Measurements from ENCODE around the gene RIC8B.

The RIC8B gene

DNA sequence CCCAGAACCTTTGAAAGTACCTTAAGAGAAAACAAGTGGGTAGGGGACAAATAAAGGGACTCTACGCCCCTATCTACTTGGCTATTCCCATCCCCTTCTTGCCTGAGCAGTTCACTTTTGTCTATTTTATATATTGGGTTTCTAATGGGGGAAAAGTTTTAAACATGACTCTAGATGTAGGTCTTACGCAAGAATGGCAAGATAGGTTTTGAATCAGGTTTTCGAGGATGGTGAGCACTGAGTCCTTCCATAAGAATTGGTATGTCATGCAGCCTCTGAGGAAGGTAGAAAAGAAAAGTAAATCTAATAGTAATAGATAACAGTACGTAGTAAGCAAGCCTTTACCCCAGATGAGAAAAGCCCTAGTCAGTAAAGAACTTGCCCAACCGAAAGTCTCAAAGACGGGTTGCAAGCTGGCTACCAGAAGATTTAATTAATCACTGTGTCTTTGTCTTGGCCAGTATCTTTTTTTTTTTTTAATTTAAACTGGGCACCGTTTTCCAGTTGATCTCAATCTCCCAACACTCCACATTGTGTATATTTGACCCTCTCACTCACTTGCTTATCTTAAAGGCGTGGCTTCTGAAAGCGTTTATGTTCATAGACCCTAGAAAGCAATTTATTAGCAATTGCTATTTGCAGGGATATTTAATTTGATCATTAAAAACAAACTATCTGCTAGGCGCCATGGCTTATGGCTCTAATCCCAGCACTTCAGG, 94.7 kb downstream of the RIC8B start:
- no peak for DNase-seq (ENCODE audit: low spot score)

DNA sequence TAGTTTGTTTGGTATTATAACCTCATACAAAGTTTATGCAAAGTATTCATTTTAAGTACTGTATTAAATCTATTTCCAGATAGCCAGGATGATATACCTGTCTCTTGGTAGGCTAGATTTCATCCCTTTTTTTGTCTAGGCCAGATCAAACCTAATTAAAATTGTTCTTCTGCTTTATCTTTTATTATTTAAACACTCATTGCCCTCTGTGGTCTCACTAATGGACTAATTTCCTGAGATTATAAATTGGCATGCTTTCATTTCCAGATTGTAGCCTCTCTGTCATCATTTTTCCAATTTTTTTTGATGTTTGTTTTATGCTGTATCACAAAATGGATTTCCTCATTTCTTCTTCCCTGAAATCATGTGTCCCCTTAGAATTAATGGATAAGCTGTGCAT, 95.6 kb downstream of the RIC8B start:
- no peak for DNase-seq (ENCODE audit: low spot score)

DNA sequence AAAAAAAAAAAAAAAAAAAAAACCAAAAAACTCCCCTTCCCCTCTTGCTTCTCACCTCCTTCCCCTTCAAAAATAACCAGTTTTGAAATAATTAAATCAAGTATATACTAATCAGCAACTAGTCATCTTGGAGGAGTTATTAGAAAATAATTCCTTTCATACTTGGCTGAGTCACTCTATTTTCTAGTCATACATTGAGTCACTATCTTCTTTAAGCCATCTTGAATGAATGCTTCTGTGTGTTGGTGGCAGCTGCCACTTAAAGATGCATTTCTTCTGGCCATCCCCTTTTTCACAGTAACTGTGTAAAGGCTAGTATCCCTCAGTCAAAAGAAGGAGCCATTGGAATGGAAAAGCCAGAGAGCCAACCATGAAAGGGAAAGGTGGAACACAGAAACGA, 97.0 kb downstream of the RIC8B start:
- no peak for DNase-seq (ENCODE audit: low spot score)

DNA sequence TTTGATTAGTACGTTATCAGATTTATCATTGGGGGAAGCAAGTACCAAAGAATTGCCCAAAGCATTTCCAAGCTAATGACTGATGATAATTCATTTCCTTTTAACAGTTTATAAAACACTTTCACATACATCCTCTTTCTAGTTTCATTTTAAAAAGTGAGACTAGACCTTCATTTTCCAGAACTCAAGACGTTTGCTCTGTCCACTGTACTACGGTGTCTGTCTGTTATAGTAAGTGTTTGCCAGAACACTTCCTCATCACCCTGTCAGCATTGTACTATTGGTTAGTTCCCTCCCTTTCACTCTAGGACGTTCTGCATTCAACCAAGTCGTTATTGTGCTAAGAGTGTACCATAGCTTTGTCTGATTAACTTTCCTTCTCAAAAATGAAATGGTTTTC, 99.5 kb downstream of the RIC8B start:
- DNase-seq (ENCODE audit: low spot score) = no peak

DNA sequence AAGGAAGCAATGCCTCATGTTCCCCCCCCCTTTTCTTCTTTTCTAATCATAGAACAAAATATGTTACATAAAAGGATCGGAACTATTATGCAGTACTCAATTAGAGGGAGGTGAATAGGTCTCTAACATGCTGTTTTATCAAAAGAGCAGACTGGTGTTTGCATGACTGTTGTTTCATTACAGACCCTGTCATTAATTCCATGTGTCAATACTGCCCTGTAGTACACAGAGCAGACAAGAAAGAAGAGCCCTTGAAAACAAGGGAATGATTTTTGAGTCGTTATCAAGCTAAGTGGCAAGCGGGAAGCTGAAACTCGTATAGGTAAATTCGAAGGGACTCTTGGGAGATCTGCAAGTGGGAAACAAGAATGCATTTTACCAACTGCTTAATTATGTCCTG, 104.3 kb downstream of the RIC8B start:
- DNase-seq (ENCODE audit: low spot score) = no peak

DNA sequence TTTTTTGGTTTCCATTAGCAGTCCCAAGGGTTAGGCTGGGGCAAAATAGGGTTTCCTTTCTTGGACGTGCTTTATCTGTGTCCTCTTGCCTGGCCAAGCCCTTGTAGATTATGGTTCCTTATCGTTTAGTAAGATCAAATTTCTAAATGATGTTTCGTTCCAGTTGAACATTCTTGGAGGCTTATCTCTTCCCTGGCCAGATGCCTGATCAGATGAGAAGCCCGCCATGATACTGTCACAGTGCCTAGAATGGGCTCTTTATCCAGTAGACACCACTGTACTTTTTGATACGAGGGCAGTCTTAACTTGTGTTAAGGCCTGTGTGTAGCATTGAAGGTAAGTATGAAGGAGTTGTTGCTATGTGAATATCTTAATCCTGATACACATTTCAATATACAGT, 105.1 kb downstream of the RIC8B start:
- DNase-seq (ENCODE audit: low spot score) = no peak

DNA sequence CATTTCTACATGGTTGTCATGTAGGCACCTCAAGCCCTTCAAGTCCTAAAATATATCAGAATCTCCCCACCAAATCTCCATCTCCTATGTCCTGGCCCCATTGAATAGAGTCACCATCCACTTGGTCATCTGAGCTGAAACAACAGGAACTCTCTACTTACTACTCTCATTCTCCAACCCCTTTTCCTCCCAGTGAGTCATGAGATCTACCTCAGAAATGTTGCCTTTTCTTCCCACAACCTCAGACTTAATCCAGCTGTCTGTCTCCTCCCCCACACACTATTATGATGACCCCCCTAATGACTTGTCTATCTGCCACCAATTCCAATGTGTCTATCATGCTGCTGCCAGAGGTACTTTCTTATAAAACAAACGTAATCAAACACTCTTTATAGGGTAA, 108.9 kb downstream of the RIC8B start:
- no peak for DNase-seq (ENCODE audit: low spot score)

DNA sequence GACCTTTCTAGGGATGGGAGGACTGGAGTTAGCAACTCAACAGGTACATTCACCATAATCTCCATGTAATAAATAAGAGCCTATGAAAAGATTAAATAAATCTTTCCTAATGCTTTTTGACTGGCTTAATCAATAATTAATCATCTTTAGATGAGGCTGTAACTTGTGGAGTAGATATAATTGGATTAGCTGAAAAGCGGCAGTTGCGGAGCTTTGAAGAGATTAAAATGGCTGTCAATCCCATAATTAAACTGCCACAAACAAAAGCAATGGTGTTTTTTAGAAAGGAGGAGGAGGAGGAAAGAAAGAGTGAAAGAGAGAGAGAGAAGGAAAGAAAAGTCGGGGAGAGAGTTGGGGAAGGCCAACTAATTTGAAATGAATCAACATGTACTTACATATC, 110.5 kb downstream of the RIC8B start:
- no peak for DNase-seq (ENCODE audit: low spot score)

DNA sequence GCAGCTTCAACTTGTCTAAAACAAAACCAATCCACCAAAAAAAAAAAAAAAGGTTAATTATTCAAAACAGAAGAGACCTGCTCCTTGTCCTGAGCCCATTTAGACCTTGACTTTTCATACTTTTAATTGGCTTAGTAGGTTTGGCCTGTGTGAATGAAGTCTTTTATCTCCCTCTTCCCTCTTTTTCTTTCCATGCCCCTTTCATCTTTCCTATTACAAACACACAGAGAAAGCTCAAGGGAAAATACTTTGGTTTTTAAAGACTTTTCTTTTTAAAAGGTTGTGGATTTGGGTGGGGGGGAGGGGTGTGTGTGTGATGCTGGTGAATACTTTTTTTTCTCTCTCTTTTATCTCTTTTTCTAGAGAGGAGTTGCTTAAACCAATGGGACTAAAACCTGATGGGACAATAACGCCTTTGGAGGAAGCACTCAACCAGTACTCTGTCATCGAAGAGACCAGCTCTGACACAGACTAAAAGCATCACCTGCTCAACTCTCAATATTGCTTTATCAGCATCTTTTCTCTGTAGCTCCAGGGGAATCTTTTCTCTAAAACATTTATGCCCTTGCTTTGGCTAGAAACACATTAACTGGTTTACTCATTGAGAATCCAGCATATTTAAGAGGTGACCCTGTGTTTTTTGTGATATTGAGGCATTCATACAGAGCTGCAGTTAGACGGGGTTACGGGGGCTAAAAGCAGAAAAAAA, 111.2 kb downstream of the RIC8B start:
- DNase-seq (ENCODE audit: low spot score) = no peak

DNA sequence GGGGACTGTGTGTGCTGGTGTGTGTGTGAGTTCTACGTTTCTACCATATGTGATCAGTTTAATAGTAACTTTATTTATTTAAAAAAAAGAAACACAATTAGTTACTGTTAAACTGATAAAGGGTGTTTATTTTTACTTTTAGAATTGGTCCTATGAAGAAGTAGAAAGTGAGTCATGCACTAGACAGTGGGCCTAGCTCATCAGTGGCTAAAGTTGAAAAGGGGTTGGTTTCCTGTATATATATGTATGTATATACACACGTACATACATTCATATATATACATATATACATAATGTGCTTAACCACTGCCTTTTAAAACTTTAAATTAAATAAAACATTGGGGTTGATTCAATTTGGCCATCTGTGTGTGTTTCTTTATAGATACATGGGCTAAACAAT, 112.5 kb downstream of the RIC8B start:
- no peak for DNase-seq (ENCODE audit: low spot score)

DNA sequence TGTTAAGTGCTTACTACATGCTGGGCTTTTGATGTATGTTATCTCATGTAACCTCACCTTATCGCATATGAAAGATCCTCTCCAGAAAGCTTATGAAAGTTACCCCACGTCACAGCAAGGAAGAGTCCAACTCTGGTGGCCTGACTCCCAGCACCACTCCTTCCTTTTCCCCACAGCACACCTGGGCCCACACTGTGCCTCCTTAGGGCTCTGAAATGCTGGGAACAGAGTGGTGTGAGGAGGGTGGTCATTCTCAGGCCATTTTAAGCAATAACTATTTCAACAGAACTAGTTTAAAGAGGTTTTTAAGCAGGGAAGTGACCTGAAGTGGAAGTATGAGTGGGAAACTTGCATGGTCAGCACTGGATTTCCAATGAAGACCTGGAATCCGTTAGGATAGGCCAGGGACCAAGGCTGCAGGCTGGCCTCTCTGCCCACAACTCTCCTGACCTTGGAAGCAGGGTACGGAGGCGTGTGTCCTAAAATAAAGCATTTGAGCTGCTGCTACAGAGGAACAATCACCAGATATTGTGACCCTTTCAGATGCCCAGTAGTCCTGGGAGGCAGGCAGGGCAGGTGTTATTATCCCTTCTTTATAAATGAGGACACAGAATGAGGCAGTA, 114.0 kb downstream of the RIC8B start:
- no peak for DNase-seq (ENCODE audit: low spot score)

DNA sequence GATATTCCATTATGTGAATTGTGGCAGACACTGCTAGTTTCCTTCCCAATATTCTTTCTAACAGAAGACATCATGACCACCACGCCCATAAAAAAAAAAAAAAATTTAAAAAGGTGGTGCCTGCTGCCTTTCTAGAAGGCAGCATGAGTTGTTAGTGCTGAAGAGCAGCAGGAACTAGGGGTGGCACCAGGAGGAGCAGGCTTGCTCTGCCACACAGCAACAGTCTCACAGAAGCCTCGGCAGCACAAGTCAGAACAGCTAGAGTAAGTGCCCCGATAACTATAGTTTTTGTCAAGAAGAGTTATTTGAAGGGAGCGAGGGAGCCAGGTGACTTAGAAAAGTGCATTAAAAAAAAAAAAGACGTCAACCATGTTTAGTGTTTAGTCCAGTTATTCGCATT, 114.8 kb downstream of the RIC8B start:
- DNase-seq (ENCODE audit: low spot score) = no peak

DNA sequence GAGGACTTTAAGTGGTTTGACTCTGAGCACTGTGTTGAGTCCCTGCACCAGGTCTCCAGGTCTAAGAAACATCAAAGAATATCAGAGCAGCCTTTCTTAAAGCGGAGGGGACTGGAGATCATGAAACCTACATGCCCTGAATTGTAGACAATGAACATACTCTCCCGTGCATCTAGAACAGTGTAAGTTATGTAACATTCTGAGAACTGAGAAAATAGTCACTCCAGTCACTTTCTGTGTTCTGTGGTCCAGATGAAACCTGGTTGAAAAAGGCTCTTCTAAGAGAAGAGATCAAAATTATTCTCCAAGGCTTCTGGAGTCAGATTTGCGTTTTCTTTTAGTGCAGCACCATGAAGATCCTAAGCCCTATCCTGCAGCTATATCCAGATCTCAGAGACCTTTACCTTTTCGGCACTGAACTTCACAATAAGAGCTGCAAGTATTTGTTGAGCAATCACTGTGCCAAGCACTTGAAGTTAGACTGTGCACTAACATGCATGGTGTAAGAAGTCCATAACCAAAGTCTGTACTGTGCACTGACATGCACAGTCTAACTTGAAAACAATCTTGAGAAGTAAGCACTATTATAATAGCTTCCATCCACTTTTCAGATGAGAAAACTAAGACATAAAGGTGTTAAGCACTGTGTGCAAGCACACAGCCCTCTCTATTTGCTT, 115.6 kb downstream of the RIC8B start:
- no peak for DNase-seq (ENCODE audit: low spot score)

DNA sequence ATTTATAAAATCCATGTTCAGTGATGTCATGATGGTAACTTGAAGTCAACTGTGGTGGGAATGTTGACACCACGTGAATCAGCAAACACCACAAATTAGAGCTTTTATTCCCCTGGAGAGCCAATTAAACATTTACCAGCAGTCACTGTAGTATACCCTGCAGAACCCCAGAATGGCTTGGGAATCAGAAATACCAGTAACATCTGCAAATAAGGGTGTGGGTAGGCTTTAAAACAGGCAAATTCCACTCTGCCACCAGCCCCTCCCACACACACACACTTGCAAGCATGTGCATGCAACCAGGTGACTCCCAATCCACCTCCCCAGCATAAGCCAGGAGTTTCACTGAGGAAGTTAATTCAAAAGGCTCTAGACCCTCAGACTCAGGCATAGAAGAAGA, 117.6 kb downstream of the RIC8B start:
- no peak for DNase-seq (ENCODE audit: low spot score)

DNA sequence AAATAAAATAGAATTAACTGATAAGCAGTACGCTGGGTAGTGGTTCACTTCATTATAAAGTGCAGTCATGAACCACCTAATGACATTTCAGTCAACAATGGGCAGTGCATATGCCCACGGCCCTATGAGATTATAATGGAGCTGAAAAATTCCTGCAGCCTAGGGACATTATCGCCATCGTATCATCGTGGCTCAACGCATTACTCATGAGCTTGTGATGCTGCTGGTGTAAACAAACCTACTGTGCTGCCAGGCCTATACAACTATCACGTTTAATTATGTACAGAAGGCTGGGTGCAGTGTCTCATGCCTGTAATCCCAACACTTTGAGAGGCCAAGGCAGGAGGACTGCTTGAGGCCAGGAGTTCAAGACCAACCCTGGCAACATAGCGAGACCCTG, 119.0 kb downstream of the RIC8B start:
- DNase-seq (ENCODE audit: low spot score) = no peak

DNA sequence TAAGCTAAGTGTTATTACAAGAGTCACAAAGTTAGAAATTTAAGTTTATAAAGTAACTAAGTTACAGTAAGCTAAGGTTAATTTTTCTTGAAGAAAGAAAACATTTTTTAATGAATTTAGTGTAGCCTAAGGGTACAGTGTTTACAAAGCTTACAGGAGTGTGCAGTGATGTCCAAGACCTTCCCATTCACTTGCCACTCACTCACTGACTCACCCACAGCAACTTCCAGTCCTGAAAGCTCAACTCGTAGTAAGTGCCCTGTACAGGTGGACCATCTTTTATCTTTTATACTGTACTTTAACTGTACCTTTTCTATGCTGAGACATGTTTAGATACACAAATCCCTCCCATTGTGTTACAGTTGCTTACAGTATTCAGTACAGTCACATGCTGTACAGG, 120.3 kb downstream of the RIC8B start:
- no peak for DNase-seq (ENCODE audit: low spot score)

DNA sequence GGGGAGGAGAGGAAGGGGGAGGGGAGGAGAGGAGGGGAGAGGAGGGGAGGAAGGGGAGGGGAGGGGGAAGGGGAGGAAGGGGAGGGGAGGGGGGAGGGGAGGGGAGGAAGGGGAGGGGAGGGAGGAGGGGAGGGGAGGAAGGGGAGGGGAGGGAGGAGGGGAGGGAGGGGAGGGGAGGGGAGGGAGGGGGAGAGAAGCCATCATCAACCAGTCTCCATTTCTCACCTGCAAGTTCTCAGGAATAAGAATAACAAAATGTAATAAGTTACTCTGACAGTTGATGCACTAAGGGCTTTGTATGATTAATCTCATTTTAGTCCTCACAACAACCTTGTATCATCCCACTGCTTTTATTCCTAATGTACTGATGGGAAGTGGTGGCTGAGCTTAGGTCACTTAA, 122.1 kb downstream of the RIC8B start:
- no peak for DNase-seq (ENCODE audit: low spot score)

DNA sequence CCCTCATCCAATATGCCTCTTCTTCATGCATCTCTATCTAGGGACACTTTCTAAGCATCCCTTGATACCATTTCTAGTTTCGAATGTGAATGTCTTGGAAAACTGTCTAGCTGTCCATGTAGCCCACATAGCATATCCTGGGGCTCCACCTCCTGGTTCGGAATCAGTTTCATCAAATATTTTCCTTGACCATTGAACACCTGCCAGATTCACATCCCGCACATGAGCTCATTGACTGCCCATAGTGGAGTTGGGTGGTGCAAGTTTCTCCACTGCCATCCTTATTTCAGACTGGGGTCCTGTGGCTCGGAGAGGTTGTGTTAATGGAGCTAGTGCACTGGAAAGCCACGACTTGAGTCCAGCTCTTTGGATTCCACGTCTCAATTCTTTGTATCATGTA, 122.6 kb downstream of the RIC8B start:
- DNase-seq (ENCODE audit: low spot score) = no peak

DNA sequence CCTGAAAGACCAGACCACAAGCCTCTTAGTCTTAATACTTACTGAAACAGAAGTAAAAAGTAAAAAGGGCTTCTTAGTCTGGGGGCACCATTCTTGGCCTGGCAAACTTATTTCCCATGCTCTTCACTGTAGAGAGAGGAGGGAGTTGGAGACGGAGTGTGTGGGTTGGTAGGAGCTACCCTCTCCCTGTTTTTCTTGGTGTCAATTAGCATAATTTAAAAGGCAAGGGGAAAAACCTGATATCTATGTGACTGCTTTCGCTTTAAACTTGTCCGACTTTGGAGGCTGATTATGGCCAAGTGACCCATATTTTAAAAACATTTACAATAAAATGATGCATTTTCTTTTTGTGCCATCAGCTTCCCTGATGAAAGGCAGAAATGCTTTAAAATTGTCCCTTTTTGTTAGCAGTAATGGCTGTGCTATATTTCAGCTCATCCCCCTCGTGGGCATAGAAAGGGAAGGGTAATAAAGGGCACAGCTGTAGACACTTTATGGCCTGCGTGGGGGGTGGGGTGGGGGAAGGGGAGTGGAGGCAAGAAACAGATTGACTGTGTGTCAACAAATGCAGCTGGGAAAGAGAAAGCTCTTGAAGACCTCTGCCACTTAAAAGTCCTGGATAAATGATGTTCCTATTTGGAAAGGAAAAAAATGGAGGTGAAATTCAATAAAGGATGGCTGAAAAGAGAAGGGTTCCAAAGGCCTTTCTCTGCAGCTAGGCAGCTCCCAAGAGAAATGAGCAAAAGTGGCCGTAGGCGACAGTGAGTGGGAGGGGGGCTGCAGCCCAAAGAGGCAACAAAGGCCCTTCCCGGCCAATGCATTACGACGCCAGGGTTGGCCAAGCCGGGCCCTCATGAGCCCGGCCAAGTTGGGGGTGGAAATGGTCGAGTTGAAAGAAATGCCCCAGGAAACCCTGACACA, 123.8 kb downstream of the RIC8B start:
- no peak for DNase-seq (ENCODE audit: low spot score)

DNA sequence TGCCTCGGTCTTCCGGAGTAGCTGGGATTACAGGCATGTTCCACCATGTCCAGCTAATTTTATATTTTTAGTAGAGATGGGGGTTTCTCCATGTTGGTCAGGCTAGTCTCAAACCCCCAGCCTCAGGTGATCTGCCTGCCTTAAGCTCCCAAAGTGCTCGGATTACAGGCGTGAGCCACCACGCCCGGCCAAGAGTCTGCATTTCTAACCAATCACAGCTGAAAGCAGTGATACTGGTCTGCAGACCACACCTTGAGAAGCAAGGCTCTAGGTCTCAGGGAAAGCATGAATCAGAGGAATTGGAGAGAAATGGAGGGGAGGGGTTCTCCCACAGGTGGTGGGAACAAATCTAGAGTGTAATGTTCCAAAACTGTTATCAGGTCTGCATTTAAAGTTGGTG, 126.1 kb downstream of the RIC8B start:
- DNase-seq (ENCODE audit: low spot score) = no peak

DNA sequence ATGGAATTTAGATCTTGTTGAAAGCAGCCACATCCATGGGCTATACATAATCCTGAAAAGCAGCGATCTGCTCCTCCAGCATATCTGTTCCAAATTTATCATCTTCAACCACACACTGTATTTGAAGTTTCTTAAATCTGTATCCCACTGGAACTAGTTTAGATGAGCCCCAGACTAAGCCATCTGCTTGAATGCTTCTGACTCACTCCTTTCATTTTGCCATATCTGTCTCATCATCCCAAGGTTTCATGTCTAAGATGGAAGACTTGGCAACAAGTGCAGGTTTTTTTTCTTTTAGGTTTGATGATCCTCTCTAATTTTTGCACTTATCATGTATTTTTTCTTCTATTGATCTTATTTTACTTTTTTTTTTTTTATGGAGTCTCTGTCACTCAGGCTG, 126.8 kb downstream of the RIC8B start:
- no peak for DNase-seq (ENCODE audit: low spot score)

DNA sequence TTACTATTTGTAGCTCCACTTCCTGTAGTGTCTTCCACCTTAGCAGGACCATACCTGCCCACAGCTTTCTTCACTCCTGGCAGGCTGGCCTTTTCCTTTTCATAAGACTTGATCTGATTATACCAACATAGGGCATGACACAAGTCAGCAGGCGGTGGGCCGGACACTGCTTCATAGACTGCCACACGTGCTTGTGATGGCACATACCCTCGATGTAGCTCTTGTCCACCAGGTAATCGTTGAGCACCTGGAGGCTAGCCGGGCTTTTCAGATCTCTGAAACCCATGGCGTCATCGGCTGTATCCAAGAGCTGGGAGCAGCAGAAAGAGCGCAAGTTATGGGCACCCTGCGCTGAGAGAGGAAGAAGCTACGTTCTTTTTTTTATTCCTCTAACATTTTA, 127.6 kb downstream of the RIC8B start:
- DNase-seq (ENCODE audit: low spot score) = no peak
